Common myeloid progenitor, CD34-positive (primary cell): ENCODE measurements around the gene RASGEF1C.
"Not testable (repeated sequence)": the region's sequence is repeated elsewhere in the genome, so short reads cannot be mapped to it uniquely, and the experiment has no call there.

ENCODE experiments used
- CTCF ChIA-PET: fragments of 350-600 bp; sonication (Branson Sonifier 250); formaldehyde crosslinking; loops from one replicate; lab custom pipeline; 2021; ENCODE audit warnings: antibody characterized with exemption; lab: Charles Lee
- POLR2A ChIA-PET: fragments of 350-600 bp; sonication (Branson Sonifier 250); formaldehyde crosslinking; loops from one replicate; lab custom pipeline; 2021; ENCODE audit warnings: antibody characterized with exemption; lab: Charles Lee
- DNase-seq, 3 donors: peaks; one replicate each; pipeline versions ENCODE4 v3.0.0 to v3.0.0-alpha.2; 2013
- H3K27ac ChIP-seq, 2 experiments: 1 replicate in 1 of 2; 2 replicates in 1 of 2; pipeline ENCODE4 v1.7.0; 2013; ENCODE audit warnings: inconsistent platforms in 2 of 2, low read length in 2 of 2, mild to moderate bottlenecking in 2 of 2, low read depth in 1 of 2, moderate library complexity in 1 of 2; ENCODE audit not compliant: severe bottlenecking in 2 of 2, insufficient read depth in 1 of 2, poor library complexity in 1 of 2
- H3K27me3 ChIP-seq, 5 experiments: replicated peaks in 2 of 5; 1 replicate in 3 of 5; 2 replicates in 2 of 5; pipeline versions ENCODE4 v1.6.1 to v1.7.0; 2013; ENCODE audit warnings: low read length in 4 of 5, mild to moderate bottlenecking in 2 of 5, moderate library complexity in 2 of 5, inconsistent platforms in 1 of 5; ENCODE audit not compliant: insufficient read depth in 5 of 5, control insufficient read depth in 4 of 5
- H3K36me3 ChIP-seq, 4 experiments: 1 replicate in 2 of 4; 2 replicates in 2 of 4; pipeline versions ENCODE4 v1.6.1 to v1.7.0; 2013; ENCODE audit warnings: low read length in 3 of 4, control low read depth in 1 of 4, mild to moderate bottlenecking in 1 of 4; ENCODE audit not compliant: control insufficient read depth in 4 of 4, insufficient read depth in 4 of 4
- H3K4me1 ChIP-seq, 4 experiments: 1 replicate in 3 of 4; 2 replicates in 1 of 4; pipeline versions ENCODE4 v1.6.1 to v1.7.1; 2013; ENCODE audit warnings: low read length in 3 of 4, mild to moderate bottlenecking in 3 of 4, control low read depth in 1 of 4, inconsistent platforms in 1 of 4, moderate library complexity in 1 of 4; ENCODE audit not compliant: control insufficient read depth in 4 of 4, insufficient read depth in 4 of 4; ENCODE audit errors: control extremely low read depth in 1 of 4
- H3K4me3 ChIP-seq, 7 experiments: 1 replicate in 4 of 7; 2 replicates in 3 of 7; pipeline versions ENCODE4 v1.5.1 to v1.7.0; 2013; ENCODE audit warnings: mild to moderate bottlenecking in 7 of 7, low read length in 6 of 7, moderate library complexity in 6 of 7, inconsistent platforms in 2 of 7, low read depth in 2 of 7, control low read depth in 1 of 7; ENCODE audit not compliant: insufficient read depth in 4 of 7, control insufficient read depth in 1 of 7; ENCODE audit errors: extremely low read depth in 1 of 7
- H3K9me3 ChIP-seq, 5 experiments: 1 replicate in 4 of 5; 2 replicates in 1 of 5; pipeline versions ENCODE4 v1.6.1 to v1.7.1; 2013; ENCODE audit warnings: low read length in 4 of 5, mild to moderate bottlenecking in 2 of 5, inconsistent platforms in 1 of 5, low read depth in 1 of 5, moderate library complexity in 1 of 5; ENCODE audit not compliant: control insufficient read depth in 4 of 5, insufficient read depth in 2 of 5; ENCODE audit errors: control extremely low read depth in 1 of 5
- WGBS: methylation state at CpG from one replicate; pipeline ENCODE4 v1.1.5; 2013; ENCODE audit not compliant: insufficient coverage; 5-methylcytosine and 5-hydroxymethylcytosine counted together

RASGEF1C gene

GRCh38 chr5:180126716-180127681 is 82.0 kb downstream of the RASGEF1C start:
- Histone ChIP-seq H3K27ac (no peak overlapping the region), H3K27me3 (peaks cover 0 to 8% (median 0%) of the 10 kb centered on the region in 5 experiments), H3K36me3 (no peaks in the 10 kb centered on the region), H3K4me3 (no peak overlapping the region), H3K9me3 (no peaks in the 10 kb centered on the region), H3K4me1 (peaks cover 0 to 8% (median 3%) of the 10 kb centered on the region in 4 experiments)
- 43% methylated on average over 50 of the region's 59 CpGs for WGBS
- peak; percentile 29 to 39 (median 36) for DNase-seq
- POLR2A ChIA-PET: no interaction called here
- CTCF ChIA-PET: interaction anchor here (1.2 to 2.4 kb wide), 10 partner anchors 8 to 457 kb away, joined by 3 to 12 read pairs (median 4); partner anchors contain the start of gene RASGEF1C

GRCh38 chr5:180126156-180126555 is 82.9 kb downstream of the RASGEF1C start:
- H3K9me3 ChIP-seq, H3K36me3 ChIP-seq, POLR2A ChIA-PET, H3K27me3 ChIP-seq, H3K27ac ChIP-seq, DNase-seq, H3K4me3 ChIP-seq, H3K4me1 ChIP-seq: not testable (repeated sequence)
- WGBS: 88% methylated on average over 15 of the region's 17 CpGs
- CTCF ChIA-PET: interaction anchor here (1.1 to 2.4 kb wide), 10 partner anchors 9 to 458 kb away, joined by 3 to 12 read pairs (median 4); partner anchors contain the start of gene RASGEF1C

GRCh38 chr5:180124662-180125061 is 84.3 kb downstream of the RASGEF1C start:
- H3K4me1 ChIP-seq, H3K27ac ChIP-seq, H3K36me3 ChIP-seq, H3K9me3 ChIP-seq, POLR2A ChIA-PET, DNase-seq, H3K27me3 ChIP-seq, H3K4me3 ChIP-seq: not testable (repeated sequence)
- WGBS: 95% methylated on average over 6 of the region's 6 CpGs
- CTCF ChIA-PET: interaction anchor here (0.9 to 2.4 kb wide), 9 partner anchors 8 to 346 kb away, joined by 3 to 12 read pairs (median 5); partner anchors contain the start of gene RASGEF1C

- ChIA-PET POLR2A (no interaction called here), CTCF (no interaction called here)
- WGBS: no CpG with 5 or more reads among the region's 1 CpG
- no peak for DNase-seq
- H3K4me3 ChIP-seq: no peak overlapping the region
- peaks cover 0 to 8% (median 0%) of the 10 kb centered on the region in 5 experiments for H3K27me3 ChIP-seq
- no peaks in the 10 kb centered on the region for H3K36me3 ChIP-seq
- no peaks in the 10 kb centered on the region for H3K9me3 ChIP-seq
- no peak overlapping the region for H3K27ac ChIP-seq
- peaks cover 0 to 8% (median 3%) of the 10 kb centered on the region in 4 experiments for H3K4me1 ChIP-seq
Measured at GRCh38 chr5:180122875-180123274, 86.1 kb downstream of the RASGEF1C start.

GRCh38 chr5:180121826-180122413 is 87.1 kb downstream of the RASGEF1C start:
- CTCF ChIA-PET: no interaction called here
- H3K9me3 ChIP-seq: no peaks in the 10 kb centered on the region
- DNase-seq: no peak
- no peaks in the 10 kb centered on the region for H3K36me3 ChIP-seq
- 98% methylated on average over 6 of the region's 9 CpGs for WGBS
- POLR2A ChIA-PET: no interaction called here
- peaks cover 0 to 8% (median 0%) of the 10 kb centered on the region in 5 experiments for H3K27me3 ChIP-seq
- H3K4me1 ChIP-seq: peaks cover 0 to 4% (median 1%) of the 10 kb centered on the region in 4 experiments
- H3K27ac ChIP-seq: no peak overlapping the region
- H3K4me3 ChIP-seq: no peak overlapping the region

- ChIA-PET POLR2A (no interaction called here), CTCF (interaction anchor here (0.5 to 1.4 kb wide), 3 partner anchors 10 to 442 kb away, joined by 3 to 4 read pairs (median 4); no protein-coding TSS in a partner anchor)
- Histone ChIP-seq H3K36me3 (no peaks in the 10 kb centered on the region), H3K9me3 (no peaks in the 10 kb centered on the region), H3K27me3 (peaks cover 0 to 2% (median 0%) of the 10 kb centered on the region in 5 experiments), H3K4me1 (peaks cover 0 to 9% (median 0%) of the 10 kb centered on the region in 4 experiments), H3K27ac (no peak overlapping the region), H3K4me3 (no peak overlapping the region)
- no peak for DNase-seq
- WGBS: 91% methylated on average over 23 of the region's 28 CpGs
Measured at GRCh38 chr5:180120237-180121101, 88.5 kb downstream of the RASGEF1C start.
